NT2/D1 (cell line): ENCODE data around the gene AVL9.

Experiments
- DNase-seq: peaks from one replicate; pipeline ENCODE4 v3.0.0-alpha.2; 2011; ENCODE audit warnings: low read depth, low spot score
- H3K27me3 ChIP-seq: 2 replicates; pipeline ENCODE4 v1.6.0; 2011; ENCODE audit warnings: mild to moderate bottlenecking; ENCODE audit not compliant: insufficient read length, insufficient read depth
- H3K36me3 ChIP-seq: 2 replicates; pipeline ENCODE4 v1.6.1; 2011; ENCODE audit warnings: mild to moderate bottlenecking, low read length, mixed read lengths; ENCODE audit not compliant: insufficient read depth, insufficient read length
- H3K4me1 ChIP-seq: 2 replicates; pipeline ENCODE4 v1.5.1; 2011; ENCODE audit not compliant: insufficient read depth, insufficient read length
- H3K4me3 ChIP-seq: 2 replicates; pipeline ENCODE4 v1.5.1; 2011; ENCODE audit warnings: low read depth; ENCODE audit not compliant: insufficient read length
- H3K9ac ChIP-seq: 2 replicates; pipeline ENCODE4 v1.6.0; 2011; ENCODE audit warnings: low read depth; ENCODE audit not compliant: insufficient read length
- H3K9me3 ChIP-seq: 2 replicates; pipeline ENCODE4 v1.5.1; 2011; ENCODE audit warnings: mild to moderate bottlenecking, low read length; ENCODE audit not compliant: insufficient read depth
- SUZ12 ChIP-seq: IDR thresholded peaks from 2 replicates; pipeline ENCODE4 v1.6.1; 2011; ENCODE audit not compliant: insufficient read length, insufficient read depth; ENCODE audit errors: extremely low read depth
- YY1 ChIP-seq: IDR thresholded peaks from 2 replicates; pipeline ENCODE4 v1.6.1; 2011; ENCODE audit not compliant: insufficient read length, insufficient read depth
- ZNF274 ChIP-seq: IDR thresholded peaks from 2 replicates; pipeline ENCODE4 v1.6.1; 2011; ENCODE audit warnings: mild to moderate bottlenecking, low read depth, low read length

AVL9 gene

GRCh38 chr7:32477649-32477980, 17.7 kb upstream of the AVL9 start:
- no peak overlapping the region for H3K4me3 ChIP-seq

GRCh38 chr7:32479574-32480200, 15.6 kb upstream of the AVL9 start:
- Histone ChIP-seq H3K36me3 (peaks cover 1% of the 10 kb centered on the region), H3K4me3 (no peak overlapping the region), H3K27me3 (no peaks in the 10 kb centered on the region), H3K9me3 (no peaks in the 10 kb centered on the region), H3K9ac (no peak overlapping the region), H3K4me1 (peaks cover 2% of the 10 kb centered on the region)
- TF ChIP-seq ZNF274 = no peak
- TF ChIP-seq SUZ12 = no peak
- TF ChIP-seq YY1 = no peak
- peak; percentile 67 for DNase-seq

More at GRCh38 chr7:32477649-32477980, 17.7 kb upstream of the AVL9 start:
- no peak for DNase-seq
- Histone ChIP-seq H3K36me3 (no peaks in the 10 kb centered on the region), H3K9ac (no peak overlapping the region), H3K4me1 (peaks cover 2% of the 10 kb centered on the region), H3K9me3 (no peaks in the 10 kb centered on the region), H3K27me3 (no peaks in the 10 kb centered on the region)
- TF ChIP-seq ZNF274 (no peak), YY1 (no peak), SUZ12 (no peak)

GRCh38 chr7:32481176-32481575, 14.1 kb upstream of the AVL9 start:
- Histone ChIP-seq H3K36me3 (peaks cover 10% of the 10 kb centered on the region), H3K4me1 (peaks cover 2% of the 10 kb centered on the region), H3K27me3 (no peaks in the 10 kb centered on the region), H3K4me3 (no peak overlapping the region), H3K9ac (no peak overlapping the region), H3K9me3 (no peaks in the 10 kb centered on the region)
- TF ChIP-seq YY1 = no peak
- no peak for TF ChIP-seq SUZ12
- no peak for TF ChIP-seq ZNF274
- no peak for DNase-seq

- Histone ChIP-seq H3K36me3 (peaks cover 17% of the 10 kb centered on the region), H3K9ac (no peak overlapping the region), H3K4me1 (peaks cover 2% of the 10 kb centered on the region), H3K9me3 (no peaks in the 10 kb centered on the region), H3K4me3 (no peak overlapping the region), H3K27me3 (no peaks in the 10 kb centered on the region)
- TF ChIP-seq SUZ12 = no peak
- no peak for TF ChIP-seq YY1
- DNase-seq = no peak
Observed at GRCh38 chr7:32481921-32482320, 13.4 kb upstream of the AVL9 start.

GRCh38 chr7:32489788-32490126, 5.5 kb upstream of the AVL9 start:
- peak overlapping the region; percentile 97 for H3K4me3 ChIP-seq
- no peaks in the 10 kb centered on the region for H3K27me3 ChIP-seq
- no peak for TF ChIP-seq ZNF274
- TF ChIP-seq YY1 = no peak
- TF ChIP-seq SUZ12 = no peak
- DNase-seq = no peak
- H3K4me1 ChIP-seq = no peaks in the 10 kb centered on the region
- no peaks in the 10 kb centered on the region for H3K9me3 ChIP-seq
- H3K9ac ChIP-seq = peak overlapping the region; percentile 97
- peaks cover 38% of the 10 kb centered on the region for H3K36me3 ChIP-seq

GRCh38 chr7:32490127-32490796, 5.0 kb upstream of the AVL9 start, which contains the start of gene LSM5:
TSS of gene LSM5 (minus strand) at chr7:32490380. CDS start at chr7:32490365, 15 bp downstream.
- H3K36me3 ChIP-seq = peaks cover 34% of the 10 kb centered on the region
- H3K4me3 ChIP-seq = peak within 1 kb of the TSS; percentile 97
- no peaks in the 10 kb centered on the region for H3K27me3 ChIP-seq
- H3K9me3 ChIP-seq = no peaks in the 10 kb centered on the region
- H3K4me1 ChIP-seq = no peaks in the 10 kb centered on the region
- peak; percentile 92 for DNase-seq
- TF ChIP-seq ZNF274 (no peak), YY1 (peak; percentile 81)
- H3K9ac ChIP-seq = peak within 1 kb of the TSS; percentile 97

- no peaks in the 10 kb centered on the region for H3K27me3 ChIP-seq
- H3K4me1 ChIP-seq = peaks cover 2% of the 10 kb centered on the region
- H3K9ac ChIP-seq = peak overlapping the region; percentile 85
- TF ChIP-seq YY1 (no peak), ZNF274 (no peak)
- peak overlapping the region; percentile 59 for H3K4me3 ChIP-seq
- peaks cover 9% of the 10 kb centered on the region for H3K36me3 ChIP-seq
- peaks cover 11% of the 10 kb centered on the region; the same call in 1 of the 2 replicates for H3K9me3 ChIP-seq
- DNase-seq = no peak
Observed at GRCh38 chr7:32494946-32495297, 367 bp upstream of the AVL9 start.
